Caki2 (cell line): Measurements from ENCODE around the gene RAB39B. TPM values are rescaled to one million over a fixed set of nuclear protein-coding genes. Genes with fewer than 3 reads are reported as not detected.
"Not testable (repeated sequence)": the region's sequence is repeated elsewhere in the genome, so short reads cannot be mapped to it uniquely, and the experiment has no call there.

Experiments
- DNase-seq: peaks from one replicate; pipeline ENCODE4 v3.0.0-alpha.2; 2015; ENCODE audit warnings: low read depth
- in situ Hi-C: cut with HindIII; loops from 2 replicates; pipeline ENCODE4 v1.10.0; 2016; ENCODE audit warnings: low sequenced_read_pairs, low pct_unique_long_range_greater_than_20kb, mixed read lengths
- total RNA-seq: library from RNA; depleted of rRNA; stranded (reverse); fragments of >200 nt; shearing (Covaris generic); gene quantifications from 2 replicates; pipeline ENCODE4 v1.2.3, GENCODE V29; 2014; ENCODE audit warnings: low replicate concordance; rRNA removed

Gene RAB39B
- total RNA-seq, result 0.68 TPM in 1 of 2 replicates, not detected in the other

- in situ Hi-C loops, result no loop called here
- peak; percentile 36 for DNase-seq
Measured at GRCh38 chrX:155263854-155264628, at the start of gene RAB39B. Gene RAB39B, minus strand, starts transcription at chrX:155264491. Its CDS starts 203 bp downstream, at chrX:155264288.

- DNase-seq, result peak; percentile 40
- in situ Hi-C loops, result no loop called here
Measured at GRCh38 chrX:155313766-155314165, 49.5 kb upstream of the RAB39B start.

- in situ Hi-C loops, result no loop called here
- DNase-seq, result no peak
Measured at GRCh38 chrX:155293771-155294170, 29.5 kb upstream of the RAB39B start.

- in situ Hi-C loops, result no loop called here
- no peak for DNase-seq
Measured at GRCh38 chrX:155279873-155280272, 15.6 kb upstream of the RAB39B start.

GRCh38 chrX:155270969-155271368, 6.7 kb upstream of the RAB39B start:
- DNase-seq, result no peak
- in situ Hi-C loops, result no loop called here

GRCh38 chrX:155267995-155268394, 3.7 kb upstream of the RAB39B start:
- DNase-seq, in situ Hi-C loops: not testable (repeated sequence)

- no peak for DNase-seq
- in situ Hi-C loops, result no loop called here
Measured at GRCh38 chrX:155266439-155266838, 2.1 kb upstream of the RAB39B start.

- in situ Hi-C loops, result no loop called here
- DNase-seq, result no peak
Measured at GRCh38 chrX:155262970-155263754, 1.1 kb downstream of the RAB39B start.

- no peak for DNase-seq
- in situ Hi-C loops, result no loop called here
Measured at GRCh38 chrX:155259752-155260151, 4.5 kb downstream of the RAB39B start.

- DNase-seq, result no peak
- in situ Hi-C loops, result no loop called here
Measured at GRCh38 chrX:155251391-155251790, 12.9 kb downstream of the RAB39B start.

- in situ Hi-C loops, result no loop called here
- no peak for DNase-seq
Measured at GRCh38 chrX:155247497-155247896, 16.8 kb downstream of the RAB39B start.

GRCh38 chrX:155246748-155247147, 17.5 kb downstream of the RAB39B start:
- in situ Hi-C loops, result no loop called here
- peak; percentile 27 for DNase-seq

- in situ Hi-C loops, result no loop called here
- DNase-seq, result no peak
Measured at GRCh38 chrX:155242300-155242699, 22.0 kb downstream of the RAB39B start.

GRCh38 chrX:155237719-155238118, 26.6 kb downstream of the RAB39B start:
- DNase-seq, result no peak
- in situ Hi-C loops, result no loop called here

- no peak for DNase-seq
- in situ Hi-C loops, result no loop called here
Measured at GRCh38 chrX:155235891-155236290, 28.4 kb downstream of the RAB39B start.

- in situ Hi-C loops, result no loop called here
- no peak for DNase-seq
Measured at GRCh38 chrX:155231163-155231562, 33.1 kb downstream of the RAB39B start.

- DNase-seq, result no peak
- in situ Hi-C loops, result no loop called here
Measured at GRCh38 chrX:155225774-155226173, 38.5 kb downstream of the RAB39B start.

- DNase-seq, in situ Hi-C loops: not testable (repeated sequence)
Measured at GRCh38 chrX:155223746-155224145, 40.5 kb downstream of the RAB39B start.

GRCh38 chrX:155221351-155221750, 42.9 kb downstream of the RAB39B start:
- DNase-seq, result no peak
- in situ Hi-C loops, result no loop called here
